Duodenal mucosa (tissue), 2 donors: ENCODE measurements around the gene TDP2.

Experiments used
- H3K27ac ChIP-seq: one replicate; pipeline ENCODE4 v1.7.0; 2013; ENCODE audit warnings: low read depth, low read length
- H3K27me3 ChIP-seq, 2 donors: one replicate each; pipeline ENCODE4 v1.7.0; 2013; ENCODE audit warnings: low read length in 2 of 2, control low read depth in 1 of 2; ENCODE audit not compliant: insufficient read depth in 2 of 2, control insufficient read depth in 1 of 2
- H3K36me3 ChIP-seq, 2 donors: one replicate each; pipeline ENCODE4 v1.7.0; 2013; ENCODE audit warnings: low read length in 2 of 2, control low read depth in 1 of 2; ENCODE audit not compliant: insufficient read depth in 2 of 2, control insufficient read depth in 1 of 2
- H3K4me1 ChIP-seq, 2 donors: one replicate each; pipeline ENCODE4 v1.7.0; 2013; ENCODE audit warnings: low read length in 2 of 2, control low read depth in 1 of 2; ENCODE audit not compliant: insufficient read depth in 2 of 2, control insufficient read depth in 1 of 2
- H3K4me3 ChIP-seq, 2 donors: one replicate each; pipeline ENCODE4 v1.7.0; 2013; ENCODE audit warnings: low read length in 2 of 2, low read depth in 1 of 2
- H3K9ac ChIP-seq, 2 donors: one replicate each; pipeline ENCODE4 v1.7.0; 2013; ENCODE audit warnings: low read length in 2 of 2, low read depth in 1 of 2
- H3K9me3 ChIP-seq, 2 donors: one replicate each; pipeline ENCODE4 v1.7.0; 2013; ENCODE audit warnings: low read length in 2 of 2, control low read depth in 1 of 2; ENCODE audit not compliant: control insufficient read depth in 1 of 2

TDP2 gene

GRCh38 chr6:24630856-24631505, 35.7 kb downstream of the TDP2 start:
- peaks cover 0 to 3% of the 10 kb centered on the region in 2 donors for H3K9me3 ChIP-seq
- H3K27me3 ChIP-seq = no peaks in the 10 kb centered on the region
- no peak overlapping the region for H3K9ac ChIP-seq
- no peak overlapping the region for H3K4me3 ChIP-seq
- H3K27ac ChIP-seq = no peak overlapping the region
- H3K36me3 ChIP-seq = no peaks in the 10 kb centered on the region
- no peaks in the 10 kb centered on the region for H3K4me1 ChIP-seq

GRCh38 chr6:24621626-24622289, 44.9 kb downstream of the TDP2 start:
- Histone ChIP-seq H3K9me3 (no peaks in the 10 kb centered on the region), H3K9ac (no peak overlapping the region)

GRCh38 chr6:24620637-24621036, 46.1 kb downstream of the TDP2 start:
- H3K9me3 ChIP-seq = no peaks in the 10 kb centered on the region
- H3K4me3 ChIP-seq = no peak overlapping the region
- H3K36me3 ChIP-seq = no peaks in the 10 kb centered on the region
- no peak overlapping the region for H3K9ac ChIP-seq
- no peaks in the 10 kb centered on the region for H3K4me1 ChIP-seq
- no peak overlapping the region for H3K27ac ChIP-seq
- no peaks in the 10 kb centered on the region for H3K27me3 ChIP-seq

More at GRCh38 chr6:24621626-24622289, 44.9 kb downstream of the TDP2 start:
- H3K4me1 ChIP-seq = no peaks in the 10 kb centered on the region
- H3K4me3 ChIP-seq = no peak overlapping the region
- no peaks in the 10 kb centered on the region for H3K27me3 ChIP-seq
- no peak overlapping the region for H3K27ac ChIP-seq
- no peaks in the 10 kb centered on the region for H3K36me3 ChIP-seq

- Histone ChIP-seq H3K4me3 (no peak overlapping the region), H3K9me3 (no peaks in the 10 kb centered on the region), H3K9ac (no peak overlapping the region), H3K27ac (no peak overlapping the region), H3K4me1 (no peaks in the 10 kb centered on the region), H3K27me3 (no peaks in the 10 kb centered on the region), H3K36me3 (no peaks in the 10 kb centered on the region)
Observed at GRCh38 chr6:24619661-24620060, 47.0 kb downstream of the TDP2 start.

- Histone ChIP-seq H3K4me1 (no peaks in the 10 kb centered on the region), H3K27me3 (no peaks in the 10 kb centered on the region), H3K9ac (no peak overlapping the region), H3K9me3 (no peaks in the 10 kb centered on the region), H3K36me3 (no peaks in the 10 kb centered on the region), H3K27ac (no peak overlapping the region), H3K4me3 (no peak overlapping the region)
Observed at GRCh38 chr6:24614648-24615047, 52.1 kb downstream of the TDP2 start.

- no peak overlapping the region for H3K27ac ChIP-seq
- H3K4me3 ChIP-seq = no peak overlapping the region
- H3K4me1 ChIP-seq = no peaks in the 10 kb centered on the region
- H3K36me3 ChIP-seq = no peaks in the 10 kb centered on the region
- no peaks in the 10 kb centered on the region for H3K27me3 ChIP-seq
- H3K9me3 ChIP-seq = no peaks in the 10 kb centered on the region
- H3K9ac ChIP-seq = no peak overlapping the region
Observed at GRCh38 chr6:24614043-24614420, 52.7 kb downstream of the TDP2 start.

GRCh38 chr6:24613361-24614042, 53.2 kb downstream of the TDP2 start:
- Histone ChIP-seq H3K4me1 (no peaks in the 10 kb centered on the region), H3K36me3 (no peaks in the 10 kb centered on the region), H3K9me3 (no peaks in the 10 kb centered on the region), H3K27ac (no peak overlapping the region), H3K4me3 (no peak overlapping the region), H3K9ac (no peak overlapping the region), H3K27me3 (no peaks in the 10 kb centered on the region)

GRCh38 chr6:24610672-24611071, 56.0 kb downstream of the TDP2 start:
- Histone ChIP-seq H3K4me1 (no peaks in the 10 kb centered on the region), H3K27me3 (no peaks in the 10 kb centered on the region), H3K4me3 (no peak overlapping the region), H3K27ac (no peak overlapping the region), H3K9ac (no peak overlapping the region), H3K36me3 (no peaks in the 10 kb centered on the region), H3K9me3 (no peaks in the 10 kb centered on the region)

GRCh38 chr6:24607310-24608105, 59.2 kb downstream of the TDP2 start:
- Histone ChIP-seq H3K9me3 (no peaks in the 10 kb centered on the region), H3K36me3 (no peaks in the 10 kb centered on the region), H3K27ac (no peak overlapping the region), H3K4me1 (no peaks in the 10 kb centered on the region), H3K4me3 (no peak overlapping the region), H3K9ac (no peak overlapping the region), H3K27me3 (no peaks in the 10 kb centered on the region)
